Activated CD8-positive, alpha-beta memory T cell treated with anti-CD3 and anti-CD28 coated beads for 1 hour (primary cell): ENCODE results near the gene STOML3.
A peak's percentile ranks its signal among the peaks of the same experiment; 100 is the strongest.
"Not testable (repeated sequence)": the region's sequence is repeated elsewhere in the genome, so short reads cannot be mapped to it uniquely, and the experiment has no call there.

Experiments used
- DNase-seq, 2 donors: peaks; one replicate each; pipeline ENCODE4 v3.0.0-alpha.2; 2020; ENCODE audit warnings: low read depth in 1 of 2; ENCODE audit errors: extremely low read depth in 1 of 2

The STOML3 gene, protein sequence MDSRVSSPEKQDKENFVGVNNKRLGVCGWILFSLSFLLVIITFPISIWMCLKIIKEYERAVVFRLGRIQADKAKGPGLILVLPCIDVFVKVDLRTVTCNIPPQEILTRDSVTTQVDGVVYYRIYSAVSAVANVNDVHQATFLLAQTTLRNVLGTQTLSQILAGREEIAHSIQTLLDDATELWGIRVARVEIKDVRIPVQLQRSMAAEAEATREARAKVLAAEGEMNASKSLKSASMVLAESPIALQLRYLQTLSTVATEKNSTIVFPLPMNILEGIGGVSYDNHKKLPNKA

DNA sequence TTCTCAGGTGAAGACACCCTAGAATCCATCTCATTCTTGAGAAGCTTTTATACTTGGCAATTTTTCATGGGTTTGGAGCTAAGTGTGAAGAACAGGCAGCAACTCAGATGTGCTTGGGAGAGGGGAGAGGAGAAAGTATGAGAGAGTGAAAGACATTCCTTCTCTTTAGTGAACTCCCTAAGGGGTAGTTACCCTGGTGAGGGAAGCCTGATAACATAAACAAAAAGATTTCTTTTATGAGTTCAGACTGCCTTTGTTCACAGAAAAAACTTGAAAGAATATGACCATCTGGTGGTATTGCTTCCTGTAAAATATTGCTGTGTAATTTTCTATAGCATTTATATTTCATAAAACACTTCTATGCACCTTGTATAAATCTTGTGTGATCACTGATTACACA, at the start of gene STOML3:
TSS of gene STOML3 (minus strand) at position 139 of the 400 bp plus-strand sequence. CDS start at position 29, 110 bp downstream.
- DNase-seq, result no peak

DNA sequence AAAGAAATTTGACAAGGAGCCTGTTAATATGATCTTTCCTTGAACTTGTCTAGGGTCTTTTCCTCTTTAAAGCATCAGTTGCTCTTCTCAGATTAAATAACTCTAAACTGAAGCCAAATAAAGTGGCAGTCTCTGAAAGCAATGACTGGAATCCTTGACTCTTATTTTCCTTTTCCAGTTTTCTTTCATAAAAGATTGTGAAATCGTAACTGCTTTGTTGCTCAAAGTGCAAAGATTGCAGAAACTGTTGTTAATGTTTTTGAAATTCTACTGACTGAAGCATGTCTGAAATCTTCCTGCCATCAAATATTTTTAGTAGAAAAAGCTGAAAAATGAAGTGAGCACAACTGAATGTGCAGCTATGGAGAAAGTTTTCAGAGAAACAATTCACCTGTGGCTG, 49.6 kb upstream of the STOML3 start:
- DNase-seq, result no peak

DNA sequence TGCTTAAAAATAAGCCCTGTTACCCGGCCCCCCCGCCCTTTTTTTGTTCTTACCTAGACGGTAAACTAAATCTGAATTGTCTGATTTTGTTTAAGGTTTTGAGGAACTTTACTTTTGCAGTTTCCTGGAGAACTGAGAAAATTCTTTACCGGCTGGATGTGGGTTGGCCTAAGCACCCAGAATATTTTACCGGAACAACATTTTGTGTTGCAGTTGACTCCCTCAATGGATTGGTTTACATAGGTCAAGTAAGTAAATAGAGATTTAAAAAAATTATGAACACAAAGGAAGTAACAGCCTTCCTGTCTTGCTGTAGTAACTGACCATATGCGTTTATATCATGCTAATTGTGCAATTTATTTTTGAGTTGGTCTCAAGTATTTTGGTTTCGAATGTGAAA, 48.4 kb upstream of the STOML3 start:
- no peak for DNase-seq

DNA sequence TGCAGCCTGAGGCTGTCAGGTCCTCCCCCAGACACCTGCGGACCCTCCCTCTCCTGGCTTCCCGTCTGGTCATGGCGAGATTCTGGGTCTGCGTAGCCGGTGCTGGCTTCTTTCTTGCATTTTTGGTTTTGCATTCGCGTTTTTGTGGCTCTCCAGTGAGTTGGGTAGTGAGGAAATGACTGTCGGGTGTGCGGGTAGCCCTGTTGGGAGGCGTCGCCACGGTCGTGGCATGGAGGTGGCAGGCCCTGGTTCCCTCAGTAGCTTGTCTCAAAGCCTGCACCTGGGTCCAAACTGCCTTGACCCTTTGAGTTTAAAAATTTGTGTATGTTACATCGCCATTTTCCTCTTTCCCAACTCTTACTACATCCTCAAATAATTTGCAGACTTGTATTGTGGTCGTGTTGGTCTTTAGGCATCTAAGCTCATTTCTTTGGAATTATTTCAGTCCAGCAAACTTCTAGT, 48.0 kb upstream of the STOML3 start:
- DNase-seq, result no peak

DNA sequence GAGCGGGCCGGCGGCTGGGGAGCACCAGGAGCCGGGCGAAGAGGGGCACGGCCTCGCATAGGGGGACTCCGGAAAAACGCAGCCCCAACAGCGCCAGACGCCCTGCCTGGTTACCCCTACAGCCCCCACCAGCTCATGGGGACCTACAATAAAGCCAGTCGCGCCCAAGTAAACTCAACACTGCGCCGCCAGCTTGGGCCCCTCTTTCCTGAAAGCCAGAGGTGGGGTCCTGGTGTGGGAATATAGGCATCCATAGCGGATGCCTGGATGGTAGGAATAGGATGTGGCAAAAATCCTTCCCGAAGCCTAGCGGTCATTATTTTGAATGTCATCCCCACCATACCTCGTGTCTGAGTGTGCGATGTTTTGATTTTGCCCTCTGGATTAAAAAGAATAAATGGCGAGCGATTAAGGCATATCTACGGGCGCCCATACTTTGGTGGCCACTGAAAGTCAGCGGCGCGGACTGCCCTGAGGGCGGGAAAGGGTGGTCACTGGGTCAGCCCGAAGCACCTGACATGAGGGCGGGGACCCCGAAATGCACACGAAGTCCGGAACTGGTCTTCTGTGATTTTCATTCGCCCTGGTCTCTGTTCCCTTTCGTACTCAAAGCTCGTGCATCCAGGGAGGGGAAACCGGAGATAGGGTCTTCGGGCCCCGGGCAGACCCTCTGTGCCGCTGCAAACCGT, 47.4 kb upstream of the STOML3 start, which contains the start of the genes NHLRC3 and PROSER1:
TSS of gene NHLRC3 (plus strand) at position 577 of the 689 bp plus-strand sequence. CDS start 184 bp downstream, outside the sequence.
TSS of gene PROSER1 (minus strand) at position 210 of the 689 bp plus-strand sequence. CDS start 847 bp downstream, outside the sequence.
- DNase-seq, result peak; percentile 71 to 76

DNA sequence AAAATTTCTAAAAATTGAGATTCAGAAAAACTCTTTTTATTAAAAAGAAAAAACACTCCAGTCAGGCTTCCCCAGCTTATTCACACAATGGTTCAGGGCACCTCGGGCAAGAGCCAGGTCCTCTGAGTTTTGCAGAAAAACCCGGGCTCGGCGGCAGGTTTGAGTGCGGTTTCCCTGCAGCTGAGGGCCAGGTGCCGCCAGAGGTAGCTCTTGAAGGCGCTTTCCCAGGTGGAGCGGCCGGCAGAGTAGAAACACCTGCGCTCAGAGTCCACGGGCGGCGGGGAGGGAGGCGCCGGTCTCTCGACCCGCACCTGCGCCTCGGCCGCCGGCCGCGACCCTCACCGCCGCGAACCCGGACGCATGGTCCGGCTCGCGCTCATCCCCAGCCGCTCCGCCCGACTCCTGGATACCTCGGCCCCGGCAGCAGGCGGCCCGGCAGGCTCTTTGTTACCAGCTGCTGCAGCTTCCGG, 46.8 kb upstream of the STOML3 start:
- no peak for DNase-seq

DNA sequence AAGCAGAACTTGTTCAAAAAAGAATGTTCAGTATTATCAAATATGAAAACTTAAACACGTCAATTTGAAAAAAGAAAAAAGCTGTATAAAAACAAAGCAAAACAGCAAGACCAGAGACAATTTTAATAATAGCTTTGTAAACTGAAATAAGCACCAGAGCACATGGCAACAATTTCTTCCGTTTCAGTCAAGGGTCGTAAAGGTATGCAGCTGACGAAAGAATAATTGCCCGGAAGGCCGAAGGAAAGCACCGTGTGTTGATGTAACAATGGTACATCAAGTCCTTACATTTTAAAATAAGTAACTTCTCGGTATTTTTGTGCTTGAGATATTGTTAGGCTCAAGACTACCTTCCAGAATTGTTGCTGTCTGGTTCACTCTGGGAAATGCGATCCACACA, 45.6 kb upstream of the STOML3 start:
- no peak for DNase-seq

DNA sequence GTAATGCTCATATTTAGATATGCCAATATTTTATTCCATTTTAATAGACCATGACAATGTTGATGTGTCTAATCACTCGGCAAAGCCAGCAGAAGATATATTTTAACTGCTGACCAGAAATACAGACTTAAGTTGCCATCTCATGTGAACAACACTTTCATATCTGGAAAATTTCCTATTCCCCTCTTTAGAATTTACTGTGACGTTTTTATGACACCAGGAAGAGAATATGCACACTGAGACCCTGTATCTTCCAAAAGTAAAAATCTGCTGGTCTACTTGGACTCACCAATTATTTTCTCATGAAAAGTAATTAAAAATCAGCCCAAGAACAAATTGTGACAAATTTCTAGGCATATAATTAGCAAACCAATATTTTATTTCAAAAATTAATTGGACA, 45.2 kb upstream of the STOML3 start:
- DNase-seq, result no peak

DNA sequence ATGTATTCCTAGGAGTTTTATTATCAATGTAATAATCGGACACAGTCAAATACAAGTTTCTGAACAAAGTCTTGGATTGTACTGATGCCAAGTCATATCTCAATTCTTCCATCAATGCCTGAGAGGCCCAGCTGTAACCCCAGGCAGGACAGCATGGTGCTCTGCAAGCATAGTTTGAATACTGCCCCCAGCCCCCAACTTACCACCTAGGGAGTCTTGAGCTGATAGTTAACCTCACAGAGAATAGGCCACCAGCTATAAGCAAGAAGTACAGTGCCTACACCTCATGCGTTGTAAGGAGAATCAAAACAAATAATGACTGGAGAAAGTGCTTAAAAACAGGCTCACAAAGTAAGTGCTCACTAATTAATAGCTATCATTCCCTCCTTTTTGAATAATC, 44.6 kb upstream of the STOML3 start:
- DNase-seq, result no peak

DNA sequence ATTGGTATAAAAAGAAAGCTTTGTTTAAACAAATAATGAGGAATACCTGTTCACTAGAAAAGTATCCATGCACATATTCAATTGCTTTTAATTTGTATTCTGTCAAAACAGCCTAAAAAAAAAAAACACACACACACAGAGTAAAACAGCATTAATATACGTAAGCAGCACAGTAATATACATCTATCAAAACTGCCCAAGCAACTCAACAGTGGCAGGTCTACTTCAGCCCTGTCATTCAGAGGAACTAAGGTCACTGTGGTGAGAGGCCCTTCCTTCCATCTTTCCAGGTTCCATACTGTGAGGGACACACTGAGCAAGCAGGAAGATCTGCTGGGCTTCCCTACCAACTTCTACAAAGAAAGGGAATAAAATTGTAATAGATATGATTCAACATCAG, 43.5 kb upstream of the STOML3 start:
- no peak for DNase-seq

DNA sequence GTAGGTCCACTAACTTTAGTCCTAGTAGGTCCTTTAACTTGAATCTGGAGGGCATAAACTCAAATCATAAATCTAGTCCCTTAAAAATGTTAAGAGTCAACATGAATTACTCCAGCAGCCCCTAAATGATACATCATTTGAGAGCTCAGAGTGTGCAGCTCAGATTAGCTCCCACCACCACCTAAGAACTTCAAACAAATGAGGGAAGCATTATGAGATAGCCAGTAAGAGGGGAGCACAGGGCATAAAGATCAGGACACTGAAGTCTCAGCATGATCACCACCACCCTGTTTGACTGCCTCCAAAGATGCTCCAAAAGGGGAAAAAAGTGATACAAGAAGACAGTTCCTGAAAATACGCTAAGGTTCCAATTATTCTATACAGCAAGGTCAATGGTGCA, 41.5 kb upstream of the STOML3 start:
- DNase-seq, result no peak

DNA sequence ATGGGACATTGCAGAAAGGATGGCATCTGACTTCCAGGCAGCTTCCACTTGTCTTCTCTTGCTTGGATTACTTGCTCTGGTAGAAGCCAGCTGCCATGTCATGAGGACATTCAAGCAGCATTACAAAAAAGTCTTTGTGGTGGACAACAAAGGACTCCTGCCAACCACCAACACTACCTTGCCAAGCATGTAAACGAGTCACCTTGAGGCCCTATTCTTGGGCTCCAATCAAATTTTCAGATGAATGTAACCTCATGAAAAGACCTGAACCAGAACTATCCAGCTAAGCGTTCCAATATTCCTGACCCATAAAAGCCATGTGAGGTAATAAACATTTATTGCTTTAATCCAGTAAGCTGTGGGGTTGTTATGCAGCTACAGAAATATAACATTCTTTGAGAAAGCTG, 34.8 kb upstream of the STOML3 start:
- DNase-seq, result no peak

DNA sequence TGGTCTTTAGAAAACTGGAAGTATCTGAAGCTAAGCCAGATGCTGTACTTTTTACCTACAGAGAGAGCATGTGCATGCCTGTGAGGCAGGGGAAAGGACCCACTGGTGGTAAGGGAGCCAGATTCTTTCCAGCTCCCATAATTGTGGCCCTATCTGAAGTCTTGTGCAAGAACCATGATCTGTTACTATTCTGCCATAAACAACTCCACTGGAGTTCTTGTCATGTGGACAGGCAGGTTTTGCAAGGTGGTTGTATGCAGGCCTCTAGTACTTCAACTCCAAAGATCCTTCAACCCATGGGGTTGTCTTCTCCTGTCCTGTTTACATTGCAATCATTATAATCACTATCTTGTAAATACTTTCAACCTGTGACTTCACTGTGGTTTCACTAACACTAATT, 33.1 kb upstream of the STOML3 start:
- DNase-seq, result no peak

DNA sequence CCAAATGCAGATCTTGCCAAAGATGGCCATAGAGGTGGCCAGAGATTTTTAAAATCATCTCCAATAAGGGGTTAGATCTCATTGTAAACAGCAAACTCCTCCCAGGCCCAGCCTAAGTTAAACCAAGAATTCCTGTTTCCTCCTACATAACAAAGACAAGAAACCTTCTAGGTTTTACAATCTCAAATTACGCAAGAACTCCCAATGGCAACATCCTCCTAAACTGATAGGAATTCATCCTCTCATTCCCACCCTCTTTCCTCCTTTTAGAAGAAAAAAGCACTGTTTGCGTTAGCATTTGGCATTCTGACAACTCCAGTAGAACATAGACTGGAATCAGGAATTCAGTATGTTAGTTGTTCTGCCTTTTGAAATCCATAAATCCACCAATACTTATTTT, 32.7 kb upstream of the STOML3 start:
- no peak for DNase-seq

DNA sequence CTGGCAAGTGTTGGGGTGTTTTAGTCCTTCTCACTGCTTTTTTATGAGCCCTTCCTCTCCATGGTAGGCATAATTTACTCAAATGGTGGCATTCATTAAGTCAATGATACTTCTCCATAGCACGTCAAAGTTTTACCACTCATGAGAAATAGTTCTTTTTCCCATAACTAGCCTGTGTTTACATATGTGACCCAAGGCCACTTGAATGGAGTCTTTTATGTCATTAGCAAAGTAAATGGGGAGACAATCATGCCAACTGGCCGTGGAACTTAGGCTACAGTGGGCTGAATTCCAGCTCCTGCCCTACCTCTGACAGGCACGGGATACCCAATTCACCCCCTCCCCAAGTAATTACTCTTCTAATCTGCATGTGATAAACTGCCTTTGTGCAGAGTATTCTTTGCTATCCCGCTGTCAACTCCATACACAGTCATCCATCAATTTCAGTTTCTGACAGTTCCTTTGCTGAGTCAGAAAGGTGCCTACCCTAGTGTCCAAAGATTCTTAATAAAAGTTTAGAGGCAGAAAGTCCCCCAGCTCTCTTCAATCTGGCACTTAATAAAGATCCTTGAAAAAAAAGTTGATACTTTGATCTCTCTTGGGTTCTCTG, 30.3 kb upstream of the STOML3 start:
- DNase-seq, result no peak

DNA sequence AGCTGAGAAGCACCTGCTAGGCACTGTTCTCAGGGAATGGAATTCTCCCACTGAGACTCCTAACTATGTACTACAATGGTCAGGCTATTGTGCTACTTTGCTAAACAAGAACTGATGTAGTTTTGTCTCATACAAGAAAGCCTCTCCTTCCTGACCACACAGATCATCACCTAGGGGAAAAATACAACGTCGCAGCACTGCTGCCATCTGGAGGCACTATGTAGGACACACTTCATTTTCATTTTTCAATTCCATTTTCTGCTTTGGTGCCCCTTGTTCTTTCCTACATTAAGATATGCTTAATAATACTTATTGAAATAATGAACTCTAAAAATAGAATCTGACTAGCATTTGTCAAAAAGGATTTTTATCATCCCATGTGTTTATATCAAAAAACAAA, 26.2 kb upstream of the STOML3 start:
- DNase-seq, result no peak

DNA sequence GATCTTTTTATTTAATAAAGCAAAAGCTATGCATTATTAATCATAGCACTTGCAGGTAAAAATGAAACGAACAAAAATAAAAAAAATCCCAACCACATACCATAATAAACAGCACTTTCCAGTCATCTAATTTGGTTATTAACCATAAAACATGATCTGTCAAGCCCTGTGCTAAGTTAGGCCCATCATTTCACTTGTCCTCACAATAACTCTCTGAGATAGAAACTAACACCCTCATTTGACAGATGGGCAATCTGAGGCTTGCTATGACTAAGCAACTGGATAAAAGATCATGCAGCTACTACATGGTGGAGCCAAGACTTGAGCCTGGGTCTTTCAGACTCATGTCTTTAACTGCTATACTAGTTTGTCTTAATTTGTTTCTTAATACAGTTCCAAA, 25.5 kb upstream of the STOML3 start:
- DNase-seq, result no peak

DNA sequence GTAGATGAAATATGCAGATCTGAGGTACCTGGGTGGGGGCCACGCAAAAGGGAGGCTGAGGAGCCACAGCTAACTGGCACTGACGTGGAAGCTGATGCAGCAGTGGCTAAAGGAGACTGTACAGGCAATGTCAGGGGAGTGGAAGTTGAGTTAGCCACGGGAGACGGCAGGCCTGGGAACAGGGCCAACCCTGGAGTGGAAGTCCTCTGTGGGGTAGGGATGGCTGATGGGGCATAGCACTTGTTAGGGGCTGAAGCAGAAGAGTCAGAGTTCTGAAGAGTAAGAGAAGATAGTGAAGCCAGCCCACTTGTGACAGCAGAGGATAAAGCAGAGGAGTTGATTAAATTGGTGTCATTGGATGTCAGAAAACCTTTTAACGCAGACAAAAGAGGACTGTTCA, 22.8 kb upstream of the STOML3 start:
- no peak for DNase-seq

DNA sequence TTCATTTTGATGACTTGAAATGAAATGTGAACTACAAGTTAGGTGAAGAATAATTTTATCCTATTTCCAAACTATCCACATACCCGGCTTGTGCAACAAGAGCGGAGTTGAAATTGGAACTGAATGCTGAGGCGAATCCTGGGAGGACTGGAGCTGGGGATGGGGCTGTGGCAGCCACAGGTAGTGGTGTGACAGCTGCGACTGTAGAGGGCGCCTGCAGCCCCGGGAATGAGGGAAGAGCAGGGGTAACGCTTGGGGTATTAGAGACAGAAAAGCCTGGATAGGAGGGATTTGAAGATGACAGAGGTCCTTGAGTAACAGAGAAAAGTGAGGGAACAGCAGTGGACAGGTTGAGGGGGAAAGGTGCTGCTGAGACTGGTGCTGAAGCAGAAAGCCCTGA, 22.0 kb upstream of the STOML3 start:
- DNase-seq, result no peak

DNA sequence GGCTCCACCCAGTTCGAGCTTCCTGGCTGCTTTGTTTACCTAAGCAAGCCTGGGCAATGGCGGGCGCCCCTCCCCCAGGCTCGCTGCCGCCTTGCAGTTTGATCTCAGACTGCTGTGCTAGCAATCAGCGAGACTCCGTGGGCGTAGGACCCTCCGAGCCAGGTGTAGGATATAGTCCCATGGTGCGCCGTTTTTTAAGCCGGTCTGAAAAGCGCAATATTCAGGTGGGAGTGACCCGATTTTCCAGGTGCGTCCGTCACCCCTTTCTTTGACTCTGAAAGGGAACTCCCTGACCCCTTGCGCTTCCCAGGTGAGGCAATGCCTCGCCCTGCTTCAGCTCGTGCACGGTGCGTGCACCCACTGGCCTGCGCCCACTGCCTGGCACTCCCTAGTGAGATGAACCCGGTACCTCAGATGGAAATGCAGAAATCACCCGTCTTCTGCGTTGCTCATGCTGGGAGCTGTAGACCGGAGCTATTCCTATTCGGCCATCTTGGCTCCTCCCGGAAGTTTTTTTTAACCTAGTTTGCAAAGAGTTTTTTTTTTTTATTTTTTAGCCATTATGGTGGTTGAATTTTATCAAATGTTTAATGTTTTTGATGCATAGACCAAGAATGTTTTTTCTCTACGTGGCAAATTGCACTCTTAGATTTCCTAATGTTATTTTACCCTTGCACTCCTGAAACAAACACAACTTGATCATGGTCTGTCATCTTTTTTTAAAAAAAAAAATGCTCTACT, 15.9 kb upstream of the STOML3 start:
- not testable (repeated sequence) for DNase-seq

DNA sequence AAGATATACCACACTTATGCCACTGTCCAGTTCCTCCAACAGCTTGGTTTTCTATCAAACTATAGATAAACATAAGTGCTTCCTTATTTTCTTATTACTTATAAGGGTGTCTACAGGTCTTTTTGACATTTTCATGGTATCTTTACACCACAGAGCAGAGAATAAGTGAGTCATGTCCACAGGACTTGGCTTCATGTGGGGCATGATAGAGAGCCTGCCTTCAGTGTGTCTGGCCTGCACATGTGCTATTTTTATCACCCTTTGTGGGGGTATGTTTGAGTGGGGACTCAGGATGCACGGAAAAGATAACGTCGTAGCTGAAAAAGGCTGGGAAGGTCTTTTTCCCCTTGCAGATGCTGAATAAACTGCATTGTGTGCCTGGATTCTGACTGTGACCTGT, 8.1 kb upstream of the STOML3 start:
- DNase-seq, result no peak
